NB4 (cell line): Measurements from ENCODE around the gene NCS1.

Source experiments
- DNase-seq: peaks from one replicate; pipeline ENCODE4 v3.0.0; 2010; ENCODE audit warnings: low read depth
- H3K4me3 ChIP-seq: one replicate; pipeline ENCODE4 v1.5.1; 2011; ENCODE audit warnings: mild to moderate bottlenecking, low read depth, low read length, moderate library complexity
- CTCF ChIP-seq: IDR thresholded peaks from one replicate; pipeline ENCODE4 v1.5.1; 2012; ENCODE audit warnings: low read depth, low read length
- MYC ChIP-seq: IDR thresholded peaks from 2 replicates; pipeline ENCODE4 v1.6.1; 2011; ENCODE audit warnings: low read depth, low read length
- POLR2A ChIP-seq: IDR thresholded peaks from 2 replicates; pipeline ENCODE4 v1.6.1; 2011; ENCODE audit warnings: mild to moderate bottlenecking; ENCODE audit not compliant: insufficient read length; ENCODE audit errors: extremely low read depth
- TF ChIP-seq, protein P1 (sequence below): IDR thresholded peaks from 2 replicates; pipeline ENCODE4 v1.6.1; 2011; ENCODE audit warnings: low read depth, low read length

NCS1 gene

DNA sequence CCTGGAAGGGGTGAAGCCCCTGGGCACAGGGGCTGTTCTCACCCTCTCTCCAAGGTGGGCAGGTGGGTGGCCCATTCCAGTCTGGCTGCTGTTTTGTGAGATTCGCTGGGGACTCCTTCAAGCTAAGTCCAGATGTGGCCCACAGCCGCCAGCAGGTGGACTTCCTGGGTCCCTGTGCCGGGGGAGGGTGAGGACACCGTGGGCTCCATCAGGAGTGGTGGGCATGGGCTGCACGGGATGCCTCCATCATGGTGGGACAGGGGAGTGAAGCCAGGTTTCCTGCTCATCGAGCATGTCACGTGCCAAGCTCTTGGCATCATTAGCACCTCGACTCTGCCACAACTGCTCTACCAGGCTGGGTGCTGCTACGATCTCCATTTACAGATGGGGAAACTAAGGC, 1.8 kb downstream of the NCS1 start:
- no peak overlapping the region for H3K4me3 ChIP-seq
- no peak for DNase-seq
- TF ChIP-seq POLR2A (no peak), CTCF (no peak), MYC (no peak)
- TF ChIP-seq, protein P1, sequence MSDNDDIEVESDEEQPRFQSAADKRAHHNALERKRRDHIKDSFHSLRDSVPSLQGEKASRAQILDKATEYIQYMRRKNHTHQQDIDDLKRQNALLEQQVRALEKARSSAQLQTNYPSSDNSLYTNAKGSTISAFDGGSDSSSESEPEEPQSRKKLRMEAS = no peak

DNA sequence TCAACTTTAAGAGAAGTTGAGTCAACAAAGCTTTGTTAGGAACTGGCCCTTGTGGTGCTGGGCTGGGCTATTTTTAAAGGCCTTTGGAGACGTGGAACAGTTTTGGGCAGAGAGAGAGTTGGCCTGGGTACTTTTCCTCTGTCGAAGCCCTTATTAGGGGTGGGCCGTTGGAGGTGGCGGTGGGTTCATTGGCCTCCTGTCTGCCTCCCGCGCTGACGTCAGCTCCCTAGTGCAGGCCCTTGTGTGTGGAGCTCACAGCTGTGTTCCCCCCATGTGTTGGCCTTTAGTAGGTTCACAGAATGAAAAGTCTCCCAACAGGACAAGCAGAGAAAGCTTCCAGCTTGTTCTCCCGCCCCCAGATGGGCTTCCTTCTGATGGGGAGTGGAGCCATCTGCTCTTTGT, 2.7 kb downstream of the NCS1 start:
- TF ChIP-seq POLR2A = no peak
- no peak for TF ChIP-seq MYC
- TF ChIP-seq, protein P1 = no peak
- no peak for TF ChIP-seq CTCF
- no peak overlapping the region for H3K4me3 ChIP-seq
- DNase-seq = no peak

DNA sequence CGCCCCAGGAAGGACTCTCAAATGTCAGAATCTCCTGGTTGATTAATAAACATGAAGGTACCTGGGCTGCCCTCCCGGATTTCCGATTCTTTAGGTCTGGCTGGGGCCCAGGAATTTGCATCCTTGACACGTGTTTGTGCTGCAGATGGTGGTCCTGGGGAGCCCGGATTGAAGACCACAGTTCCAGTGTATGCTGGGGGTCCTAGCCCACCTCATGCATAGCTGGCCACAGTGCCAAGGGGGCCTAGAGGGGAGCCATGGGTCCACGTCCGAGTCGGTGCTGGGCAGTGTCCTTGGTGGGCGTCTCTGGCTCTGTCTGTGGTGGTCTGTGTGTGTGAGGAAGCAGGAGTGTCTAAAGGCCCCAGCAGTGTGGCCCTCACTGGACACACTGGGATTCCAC, 3.2 kb downstream of the NCS1 start:
- TF ChIP-seq CTCF (no peak), POLR2A (no peak), MYC (no peak)
- TF ChIP-seq, protein P1 = no peak
- DNase-seq = no peak
- H3K4me3 ChIP-seq = no peak overlapping the region

- no peak for DNase-seq
- H3K4me3 ChIP-seq = no peak overlapping the region
- TF ChIP-seq, protein P1 = no peak
- TF ChIP-seq POLR2A (no peak), MYC (no peak), CTCF (no peak)
These were observed 4.6 kb downstream of the NCS1 start for GRCh38 chr9:130176760-130177159.

DNA sequence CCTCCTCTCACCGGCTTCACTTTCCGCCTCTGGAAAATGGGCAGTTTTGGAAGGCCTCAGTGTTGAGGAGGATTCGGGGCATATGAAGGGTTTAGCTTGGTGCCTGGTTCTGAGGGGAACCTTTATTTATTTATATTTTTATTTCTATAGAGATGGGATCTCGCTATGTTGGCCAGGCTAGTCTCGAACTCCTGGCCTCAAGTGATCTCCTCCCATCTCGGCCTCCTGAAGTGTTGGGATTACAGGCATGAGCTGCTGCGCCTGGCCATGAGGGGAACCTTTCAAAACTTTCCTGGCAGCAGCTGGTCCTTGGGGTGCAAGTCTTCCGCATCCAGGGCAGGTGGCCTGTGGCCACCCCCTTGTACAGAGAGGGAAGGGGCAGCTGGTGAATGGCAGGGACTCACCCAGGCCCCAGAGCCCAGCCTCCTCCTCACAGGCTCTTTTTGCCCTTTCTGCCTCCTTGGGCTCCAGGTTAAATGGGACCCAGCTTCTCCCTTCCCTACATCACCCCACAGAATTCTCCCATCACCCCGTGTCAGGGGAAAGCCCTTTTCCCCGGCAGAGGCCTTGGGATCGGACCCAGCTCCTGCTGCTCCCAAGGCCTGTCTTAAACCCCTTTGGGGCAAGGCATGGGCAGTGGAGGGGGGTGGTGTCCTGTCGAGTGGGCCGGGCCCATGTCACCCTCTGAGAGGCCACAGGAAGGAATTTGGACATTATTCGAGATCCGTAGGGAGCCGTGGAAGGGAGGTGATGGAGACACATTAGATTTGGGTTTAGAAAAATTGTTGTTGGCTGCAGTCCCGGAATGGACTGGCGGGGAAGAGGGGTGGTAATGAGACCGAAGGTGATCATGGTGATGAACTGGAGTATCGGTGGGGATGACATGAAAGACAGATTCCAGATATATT, 5.9 kb downstream of the NCS1 start:
- DNase-seq = no peak
- no peak overlapping the region for H3K4me3 ChIP-seq
- TF ChIP-seq MYC (no peak), POLR2A (no peak), CTCF (no peak)
- TF ChIP-seq, protein P1 = no peak
